HG03066 (cell line): ENCODE data around the gene FBXO31.
A peak's percentile ranks its signal among the peaks of the same experiment; 100 is the strongest.
"Not testable (repeated sequence)": the region's sequence is repeated elsewhere in the genome, so short reads cannot be mapped to it uniquely, and the experiment has no call there.

Experiments used
- ATAC-seq: cut with Tn5 transposase; IDR thresholded peaks from one replicate; pipeline ENCODE4 v1.9.1; 2021; ENCODE audit warnings: low read depth; ENCODE audit not compliant: unreplicated experiment

FBXO31 gene

DNA sequence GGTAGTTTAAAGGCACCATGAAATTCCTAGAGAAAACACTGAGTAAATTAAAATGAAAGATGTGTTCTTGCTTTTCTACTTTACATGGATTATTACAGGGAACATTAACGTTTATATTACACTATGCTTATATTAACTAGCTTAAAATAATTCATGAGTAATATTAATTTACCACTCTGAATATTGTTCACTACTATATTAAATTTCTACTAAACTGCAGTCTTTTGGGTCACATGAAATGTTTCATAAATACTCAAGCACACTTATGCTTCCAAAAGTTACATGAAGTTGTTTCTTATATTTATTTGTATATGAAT lies 5.2 kb upstream of the FBXO31 start:
- ATAC-seq, result no peak

DNA sequence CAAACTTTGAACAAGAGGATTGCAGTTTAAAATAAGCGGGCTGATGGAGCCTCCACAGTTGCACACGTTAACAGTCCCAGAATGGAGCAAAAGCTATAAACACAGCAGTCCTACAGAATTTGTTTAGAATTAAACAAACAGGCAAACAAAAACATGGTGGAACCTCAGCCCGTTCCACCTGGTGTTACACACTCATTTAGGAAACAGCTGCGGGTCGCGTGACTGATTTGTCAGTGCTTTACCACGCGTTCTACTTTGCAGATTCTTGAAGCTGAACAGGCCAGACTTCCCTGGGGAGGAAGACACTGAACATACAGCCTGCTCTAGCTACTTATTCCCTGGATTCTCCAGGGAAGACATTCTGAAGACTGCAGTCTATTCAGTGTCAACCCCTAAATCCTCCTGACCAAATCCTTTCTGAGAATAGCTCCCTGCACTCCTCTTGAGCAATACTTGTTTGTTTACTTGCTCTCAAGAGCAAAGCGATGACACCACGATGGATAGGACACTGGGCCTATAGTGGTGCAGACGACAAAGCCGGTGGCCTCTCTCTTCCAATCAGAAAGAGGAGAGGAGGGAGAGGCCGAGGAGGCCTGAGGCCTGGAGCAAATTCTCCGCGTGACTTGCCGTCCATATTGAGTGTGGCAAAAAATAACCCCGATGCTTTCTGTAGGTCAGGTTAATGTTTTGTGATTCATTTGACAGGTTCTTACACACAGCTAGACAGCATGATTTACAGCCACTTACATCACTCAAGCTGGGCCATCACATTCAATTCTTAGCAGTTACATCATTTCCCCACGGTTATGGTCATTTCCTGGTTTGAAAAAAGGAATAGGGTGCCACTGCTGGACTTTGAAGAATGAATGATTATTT lies 4.6 kb upstream of the FBXO31 start:
- ATAC-seq, result peak; percentile 52

- ATAC-seq, result not testable (repeated sequence)
Measured at GRCh38 chr16:87384875-87385167, 1.2 kb upstream of the FBXO31 start.

GRCh38 chr16:87384162-87384874 lies 742 bp upstream of the FBXO31 start:
- ATAC-seq, result no peak

GRCh38 chr16:87382023-87382785 lies 1.4 kb downstream of the FBXO31 start:
- no peak for ATAC-seq

- ATAC-seq, result no peak
Measured at GRCh38 chr16:87380881-87381280, 2.7 kb downstream of the FBXO31 start.

DNA sequence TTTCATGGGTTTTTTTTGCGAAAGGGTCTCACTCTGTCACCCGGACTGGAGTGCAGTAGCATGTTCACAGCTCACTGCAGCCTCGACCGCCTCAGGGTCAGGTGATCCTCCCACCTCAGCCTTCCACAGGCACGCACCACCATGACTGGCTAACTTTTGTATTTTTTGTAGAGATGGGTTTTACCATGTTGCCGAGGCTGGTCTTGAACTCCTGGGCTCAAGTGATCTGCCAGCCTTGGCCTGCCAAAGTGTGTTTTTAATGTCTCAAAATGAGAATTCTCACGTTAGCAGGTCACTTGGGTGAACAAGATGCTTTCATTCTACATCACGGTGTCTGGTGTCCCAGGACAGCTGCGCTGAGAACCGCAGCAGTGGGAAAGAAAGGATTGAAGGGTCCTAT lies 3.2 kb downstream of the FBXO31 start:
- no peak for ATAC-seq

DNA sequence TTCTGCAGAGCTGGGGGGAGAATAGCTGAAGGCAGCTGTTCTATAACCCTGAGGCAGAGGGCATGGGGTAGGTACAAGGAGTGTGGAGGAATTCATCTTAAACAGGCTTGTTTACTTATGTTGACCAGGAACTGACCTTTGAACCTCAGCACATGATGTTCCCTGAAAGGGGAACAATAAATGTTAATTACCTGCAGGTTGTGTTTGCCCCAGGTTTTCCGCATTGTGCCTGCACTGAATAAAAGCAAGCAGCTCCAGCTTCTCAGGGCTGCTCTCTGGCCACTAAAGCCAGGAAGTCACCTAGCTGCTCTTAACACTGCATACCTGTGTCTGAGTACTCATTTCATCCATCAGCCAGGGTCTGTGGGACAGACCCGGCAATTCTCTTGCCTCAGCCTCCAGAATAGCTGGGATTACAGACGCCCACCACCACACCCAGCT lies 4.2 kb downstream of the FBXO31 start:
- ATAC-seq, result not testable (repeated sequence)

DNA sequence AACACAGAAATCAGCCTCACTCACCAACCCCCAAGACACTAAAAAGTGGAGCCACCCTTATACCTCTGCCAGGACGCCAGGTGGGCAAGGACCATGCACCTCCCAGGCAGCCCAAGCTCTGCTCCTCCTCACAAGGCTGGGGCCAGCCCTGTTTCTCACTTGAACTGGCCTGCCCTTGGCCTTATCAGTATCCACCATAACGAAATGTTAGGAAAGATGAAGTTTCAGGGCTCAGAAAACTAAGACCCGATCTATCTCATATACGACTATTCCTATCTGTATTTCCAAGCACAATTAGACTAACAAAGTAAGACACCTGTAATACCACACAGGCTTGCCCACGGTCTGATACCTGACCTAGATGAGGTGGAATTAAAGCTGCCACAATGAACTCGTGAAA lies 6.9 kb downstream of the FBXO31 start:
- no peak for ATAC-seq

- no peak for ATAC-seq
Measured at GRCh38 chr16:87375426-87376135, 8.0 kb downstream of the FBXO31 start.

DNA sequence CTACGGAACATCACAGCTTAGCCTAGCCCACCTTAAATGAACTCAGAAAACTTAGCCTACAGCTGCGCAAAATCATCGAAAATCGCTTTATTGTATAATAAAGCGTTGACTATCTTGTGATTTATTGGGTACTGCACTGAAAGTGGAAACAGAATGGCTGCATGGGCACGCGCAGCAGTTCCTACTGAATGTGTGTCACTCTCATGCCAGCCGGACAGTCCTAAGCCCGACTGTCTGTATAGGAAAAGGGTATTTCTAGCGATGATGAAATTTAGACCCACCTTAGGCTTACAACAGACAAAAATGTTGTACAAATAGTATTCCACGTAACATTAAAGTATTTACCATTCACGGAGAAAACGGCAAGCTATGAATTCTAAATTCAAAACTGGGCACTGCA lies 9.3 kb downstream of the FBXO31 start:
- no peak for ATAC-seq

GRCh38 chr16:87372305-87372704 lies 11.3 kb downstream of the FBXO31 start:
- ATAC-seq, result no peak

DNA sequence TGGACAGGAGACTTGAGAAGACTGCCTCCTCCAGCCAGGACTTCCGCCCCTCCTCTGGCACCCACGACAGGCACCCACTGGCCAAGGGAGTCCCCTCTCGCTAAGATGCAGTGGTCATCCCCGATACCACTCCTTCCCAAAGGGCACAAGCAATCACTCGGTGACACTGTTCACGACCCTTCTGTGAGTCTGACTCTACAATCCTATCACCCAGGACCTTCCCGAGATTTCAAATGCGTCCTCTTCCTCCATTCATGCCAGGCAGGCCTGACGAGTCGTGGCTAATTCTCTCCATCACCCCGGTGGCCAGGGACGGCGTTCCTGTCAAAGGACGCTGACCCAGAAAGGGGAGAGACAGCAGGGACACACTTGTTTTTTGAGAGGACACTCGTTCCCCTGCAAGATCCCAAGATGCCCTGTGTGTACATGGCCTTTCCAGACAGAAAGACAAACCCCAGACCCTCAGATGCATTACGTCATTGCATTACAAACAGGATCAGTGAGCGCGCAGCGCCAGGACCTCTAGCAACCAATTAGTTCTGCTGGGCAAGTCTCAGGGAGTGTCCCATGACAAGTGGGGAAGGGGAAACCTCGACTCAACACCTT lies 12.2 kb downstream of the FBXO31 start:
- no peak for ATAC-seq

DNA sequence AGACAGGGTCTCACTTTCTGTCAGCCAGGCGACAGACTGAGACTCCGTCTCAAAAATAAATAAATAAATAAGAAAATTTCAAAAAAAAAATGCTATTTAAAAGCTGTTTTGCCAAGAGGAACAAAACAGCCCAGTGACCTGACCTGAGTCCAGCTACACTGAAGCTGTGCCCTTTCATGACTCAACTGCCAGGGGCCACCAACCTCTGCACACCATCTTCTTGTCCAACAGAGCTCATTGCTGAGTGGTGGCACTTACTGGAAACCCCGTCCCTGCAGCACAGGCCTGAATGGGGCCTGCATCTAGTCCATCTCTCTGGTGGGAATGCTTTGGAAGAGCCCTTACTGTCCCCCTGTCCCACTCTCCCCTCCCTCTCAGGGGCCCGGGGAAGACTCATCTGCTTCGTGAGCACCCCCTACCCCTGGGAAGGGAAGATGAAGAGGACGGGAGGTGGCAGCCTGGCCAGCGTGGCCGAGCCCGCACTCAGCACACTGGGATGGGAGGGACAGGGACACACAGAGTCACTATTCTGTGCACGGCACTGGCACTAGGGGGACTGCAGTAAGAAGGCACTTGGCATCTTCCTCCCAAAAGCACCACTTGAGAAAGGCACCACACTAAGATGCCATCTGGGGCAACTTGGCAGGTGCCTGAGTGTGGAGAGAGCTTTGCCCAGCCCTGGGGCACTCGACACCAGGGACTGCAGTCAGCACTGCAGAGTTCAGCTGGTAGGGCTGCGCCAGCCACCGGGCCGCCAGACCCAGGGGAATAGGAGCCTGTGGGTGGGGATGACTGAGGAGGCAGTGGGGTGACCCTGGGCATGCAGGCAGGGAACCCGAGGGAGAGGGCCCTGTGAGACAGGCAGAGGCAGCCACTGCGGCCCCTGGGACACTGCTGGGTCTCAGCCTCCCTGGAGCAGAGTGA lies 13.5 kb downstream of the FBXO31 start:
- no peak for ATAC-seq

- ATAC-seq, result no peak
Measured at GRCh38 chr16:87369117-87369765, 14.3 kb downstream of the FBXO31 start.

DNA sequence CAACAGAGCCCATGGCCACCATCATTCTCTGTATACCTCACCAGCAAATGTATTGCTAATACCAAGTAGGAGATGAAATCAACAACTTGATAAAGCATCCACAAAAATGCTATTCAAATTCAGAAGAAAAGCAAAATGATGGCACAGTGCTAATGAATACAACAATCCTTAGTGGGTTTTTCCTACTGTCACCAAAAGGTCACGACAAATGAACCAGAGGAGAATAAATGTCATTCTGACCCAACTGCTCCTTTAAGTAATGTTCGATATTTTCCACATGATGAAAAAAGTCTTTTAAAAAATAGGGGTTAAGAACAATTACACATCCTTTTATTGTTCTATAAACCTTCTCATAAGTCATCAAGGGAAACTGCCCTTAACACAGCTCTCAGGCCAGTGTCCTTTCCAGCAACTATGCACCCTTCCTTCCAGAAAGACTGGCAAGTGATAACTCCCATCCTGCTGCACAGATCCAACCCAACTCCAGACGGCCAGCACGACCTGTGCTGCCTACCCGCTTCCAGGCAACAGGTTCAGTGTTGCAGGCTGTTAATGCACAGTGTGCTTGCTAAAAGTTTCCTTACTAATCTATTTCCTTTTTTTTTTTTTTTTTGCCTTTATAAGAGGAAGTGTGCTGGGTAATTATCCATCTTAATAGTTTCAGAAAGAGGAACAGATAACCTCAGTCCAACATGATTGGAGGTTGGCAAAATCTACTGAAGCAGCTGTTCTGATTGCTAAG lies 15.4 kb downstream of the FBXO31 start:
- ATAC-seq, result no peak

DNA sequence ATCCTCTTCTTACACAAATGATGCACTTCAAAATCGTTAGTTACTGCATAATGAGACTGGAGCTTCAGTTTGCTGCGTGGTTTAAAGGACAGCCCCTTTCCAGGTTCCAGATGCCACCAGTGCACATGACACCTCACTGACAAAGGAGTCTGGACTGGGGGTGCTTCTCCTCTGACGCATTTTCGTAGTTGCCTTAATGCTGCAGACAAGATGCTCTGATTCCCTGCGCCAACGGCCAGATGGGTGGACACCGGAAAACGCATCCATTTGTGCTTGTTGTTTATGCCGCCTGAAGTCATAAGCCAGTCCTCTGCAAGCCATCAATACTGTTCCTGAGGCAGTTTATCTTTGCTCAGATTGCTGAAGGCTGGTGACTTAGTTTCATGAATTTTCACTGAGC lies 16.0 kb downstream of the FBXO31 start:
- no peak for ATAC-seq

GRCh38 chr16:87366930-87367329 lies 16.6 kb downstream of the FBXO31 start:
- no peak for ATAC-seq
